ENCODE data around the gene LRG1.

Gene LRG1

DNA sequence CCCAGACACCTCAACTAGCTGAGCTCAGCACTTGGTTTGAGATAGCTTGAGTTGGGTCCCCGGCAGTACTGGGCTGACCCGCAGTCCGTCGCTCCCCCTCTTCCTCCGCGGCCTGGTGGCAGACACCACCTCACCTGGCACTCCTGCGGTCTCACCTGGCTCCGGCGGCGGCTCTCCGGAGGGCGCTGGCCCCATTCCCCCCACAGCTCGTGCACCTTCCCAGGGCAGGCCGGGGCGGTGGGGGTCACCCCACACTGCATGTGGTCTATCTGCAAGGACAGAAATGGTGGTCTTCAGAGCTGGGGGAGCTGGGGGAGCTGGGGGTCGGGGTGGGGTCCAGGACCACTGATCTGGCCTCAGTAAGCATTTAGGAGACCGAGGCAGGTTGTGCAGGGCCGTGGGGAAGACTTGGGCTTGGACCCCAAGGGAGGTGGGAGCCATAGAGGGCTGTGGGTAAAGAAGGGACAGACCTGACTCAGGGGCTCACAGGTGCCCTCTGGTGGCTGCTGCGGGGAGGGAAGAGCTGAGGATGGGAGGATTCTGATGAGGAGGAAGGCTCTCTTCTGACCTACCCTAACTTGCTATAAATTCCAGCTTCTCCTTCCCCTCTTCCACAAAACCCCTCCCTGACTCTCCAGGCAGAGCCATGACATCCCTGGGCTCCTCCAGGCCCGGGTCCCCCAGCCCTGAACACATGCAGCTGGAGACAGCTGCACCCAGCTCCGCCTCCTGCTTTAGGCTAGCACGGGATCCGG, 14.9 kb downstream of the LRG1 start:
- DNase-seq, result peak; percentile 50

DNA sequence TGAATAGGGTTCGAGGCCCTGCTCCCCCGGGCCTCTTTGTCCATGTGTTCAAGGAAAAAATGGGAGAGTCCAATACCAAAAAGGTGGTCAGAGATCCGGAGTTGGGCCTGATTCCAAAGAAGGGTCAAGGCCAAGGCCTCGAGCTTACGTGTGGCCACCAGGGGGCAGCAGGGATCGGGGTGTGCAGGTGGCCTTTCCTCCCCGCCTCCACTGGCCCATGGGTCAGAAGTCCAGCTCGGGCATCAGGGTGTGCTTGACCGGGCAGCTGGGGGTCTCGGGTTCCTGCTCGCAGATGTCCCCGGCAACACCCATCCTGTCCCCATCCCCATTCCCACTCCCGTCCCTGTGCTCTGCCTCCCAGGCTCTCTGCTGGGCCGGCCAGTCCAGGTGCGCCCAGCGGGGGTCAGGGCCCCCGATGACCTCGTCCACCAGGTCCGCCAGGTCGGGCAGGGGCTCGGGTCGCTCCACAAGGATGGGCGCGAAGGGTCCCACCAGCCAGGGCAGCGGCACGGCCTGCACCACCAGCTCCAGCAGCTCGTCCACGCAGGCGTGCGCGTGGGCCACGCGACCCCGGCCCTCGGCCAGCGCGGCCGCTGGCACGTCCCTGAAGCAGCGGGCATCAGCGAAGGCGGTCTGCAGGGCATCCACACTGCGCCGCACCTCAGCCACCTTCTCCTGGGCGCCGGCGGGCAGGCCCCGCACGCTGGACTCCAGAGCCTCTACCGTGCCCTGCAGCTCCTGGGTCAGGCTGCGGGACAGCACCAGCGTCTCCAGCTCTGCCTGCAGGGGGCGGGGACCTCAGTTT, 16.3 kb downstream of the LRG1 start:
- peak; percentile 37 for DNase-seq

DNA sequence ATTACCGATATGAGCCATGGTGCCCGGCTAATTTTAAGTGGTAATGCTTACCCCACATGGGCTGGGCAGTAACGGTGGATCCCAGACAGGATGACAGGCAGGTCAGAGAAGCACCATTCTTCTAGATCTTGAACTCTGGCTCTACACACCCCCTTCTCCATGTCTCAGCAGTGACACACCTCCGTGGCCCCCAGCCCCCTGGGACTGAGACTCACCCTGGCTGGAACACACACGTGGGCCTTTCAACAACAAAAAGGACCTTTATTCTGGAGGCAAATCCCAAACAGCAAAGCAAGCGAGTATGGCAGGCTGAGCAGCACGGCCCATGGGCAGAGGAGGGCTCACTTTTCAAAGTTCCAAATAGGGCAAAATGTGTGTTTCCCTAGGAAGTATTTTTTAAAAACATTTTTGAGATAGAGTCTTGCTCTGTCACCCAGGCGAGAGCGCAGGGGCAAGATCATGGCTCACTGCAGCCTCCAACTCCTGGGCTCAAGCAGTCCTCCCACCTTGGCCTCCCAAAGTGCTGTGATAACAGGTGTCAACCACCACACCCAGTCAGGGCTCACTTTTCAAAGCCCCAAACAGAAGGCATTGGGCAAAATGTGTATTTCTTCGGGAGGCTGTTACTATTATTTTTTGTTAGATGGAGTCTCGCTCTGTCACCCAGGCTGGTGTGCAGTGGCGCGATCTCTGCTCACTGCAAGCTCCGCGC, 17.4 kb downstream of the LRG1 start:
- DNase-seq, result no peak

DNA sequence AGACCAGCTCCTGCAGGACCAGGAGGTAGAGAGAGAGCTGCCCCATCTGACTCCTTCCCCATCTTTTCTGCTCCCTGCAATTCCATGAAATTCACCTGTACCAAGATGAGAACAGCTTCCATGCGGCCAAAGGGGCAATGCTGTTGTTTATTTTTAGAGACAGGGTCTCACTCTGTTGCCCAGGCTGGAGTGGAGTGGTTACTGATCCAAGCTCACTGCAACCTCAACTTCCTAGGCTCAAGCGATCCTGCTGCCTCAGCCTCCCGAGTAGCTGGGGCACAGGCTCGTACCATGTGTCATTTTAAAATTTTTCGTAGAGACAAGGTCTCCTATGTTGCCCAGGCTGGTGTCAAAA, 18.0 kb downstream of the LRG1 start:
- DNase-seq, result no peak

DNA sequence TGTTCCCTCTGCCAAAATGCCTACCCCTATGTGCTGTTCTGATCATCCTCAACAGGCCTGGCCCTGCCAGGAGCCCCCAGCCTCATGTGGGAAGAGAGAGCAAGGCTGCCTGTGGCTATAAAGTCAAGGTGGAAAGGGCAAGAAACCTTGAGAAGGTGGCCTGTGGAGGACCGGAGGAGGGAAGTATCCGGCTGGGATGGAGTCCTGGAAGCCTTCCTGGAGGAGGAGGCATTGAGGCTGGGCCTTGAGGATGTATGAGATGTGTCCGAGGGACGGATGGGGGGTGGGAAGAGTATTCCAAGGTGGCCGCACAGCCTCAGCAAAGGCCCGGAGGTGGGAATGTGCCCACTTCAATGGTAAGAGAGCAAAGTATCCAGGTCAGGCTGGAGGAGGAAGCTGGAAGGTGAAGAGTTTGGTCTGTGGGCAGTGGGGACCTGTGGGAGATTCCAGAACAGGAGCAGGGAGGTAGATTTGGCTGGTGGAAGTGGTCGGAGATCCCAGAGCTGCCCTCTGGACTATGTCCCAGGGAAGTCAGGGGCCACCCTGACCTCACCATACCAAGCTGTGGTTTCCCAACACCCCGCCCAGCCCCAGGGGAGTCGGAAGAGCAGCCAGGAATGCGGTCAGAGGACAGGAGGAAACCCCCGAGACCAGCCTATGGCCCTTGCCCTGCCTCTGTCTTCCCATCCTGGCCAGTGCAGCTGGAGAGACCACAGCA, 18.5 kb downstream of the LRG1 start:
- DNase-seq, result no peak

DNA sequence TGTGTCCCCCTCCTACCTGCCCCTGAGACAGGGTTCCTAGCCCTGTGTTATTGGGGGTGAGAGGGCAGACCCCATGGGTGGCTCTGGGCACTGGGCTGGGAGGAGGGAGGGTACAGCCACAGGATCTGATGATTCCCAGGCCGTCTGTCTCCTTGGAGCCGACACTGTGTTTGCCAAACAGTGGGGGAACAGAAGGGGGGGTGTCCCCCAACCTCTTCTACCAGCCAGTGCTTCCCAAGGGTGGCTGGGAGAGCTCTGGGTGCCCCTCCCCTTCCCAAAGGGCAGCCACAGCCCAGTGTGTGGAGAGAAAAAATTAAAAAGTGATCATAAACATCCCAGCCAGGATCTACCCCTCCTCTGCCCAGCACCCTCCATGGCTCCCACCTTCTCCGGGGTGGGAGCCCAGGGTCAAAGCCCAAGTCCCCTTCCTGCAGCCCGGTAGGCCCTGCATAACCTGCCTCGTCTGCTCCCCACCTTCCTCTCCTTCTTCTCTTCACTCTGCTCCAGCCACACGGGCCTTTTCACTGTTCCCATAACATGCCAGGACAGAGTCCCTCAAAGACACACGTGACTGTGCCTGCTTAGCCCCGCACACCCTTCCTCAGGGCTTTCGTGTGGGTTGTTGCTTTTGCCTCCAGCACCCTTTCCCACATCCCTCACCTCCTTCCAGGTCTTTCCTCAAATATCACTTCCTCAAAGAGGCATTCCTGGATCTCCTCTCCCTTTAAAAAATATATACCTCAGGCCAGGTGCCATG, 20.1 kb downstream of the LRG1 start:
- DNase-seq, result no peak

DNA sequence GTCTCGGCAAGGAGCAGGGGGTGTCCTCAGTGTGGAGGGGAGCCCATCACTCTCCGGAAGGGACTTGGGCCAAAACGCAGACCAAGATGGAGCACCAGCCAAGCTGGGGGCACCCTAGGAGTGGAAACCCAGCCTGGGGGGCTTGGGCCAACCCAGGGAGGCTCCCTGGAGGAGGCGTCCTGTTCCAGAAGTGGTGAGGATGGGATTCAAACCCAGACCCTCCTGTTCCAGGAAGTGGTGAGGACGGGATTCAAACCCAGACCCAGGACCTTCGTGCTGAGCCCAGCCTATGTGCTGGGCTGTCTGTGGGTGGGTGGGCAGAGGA, 20.7 kb downstream of the LRG1 start:
- no peak for DNase-seq

DNA sequence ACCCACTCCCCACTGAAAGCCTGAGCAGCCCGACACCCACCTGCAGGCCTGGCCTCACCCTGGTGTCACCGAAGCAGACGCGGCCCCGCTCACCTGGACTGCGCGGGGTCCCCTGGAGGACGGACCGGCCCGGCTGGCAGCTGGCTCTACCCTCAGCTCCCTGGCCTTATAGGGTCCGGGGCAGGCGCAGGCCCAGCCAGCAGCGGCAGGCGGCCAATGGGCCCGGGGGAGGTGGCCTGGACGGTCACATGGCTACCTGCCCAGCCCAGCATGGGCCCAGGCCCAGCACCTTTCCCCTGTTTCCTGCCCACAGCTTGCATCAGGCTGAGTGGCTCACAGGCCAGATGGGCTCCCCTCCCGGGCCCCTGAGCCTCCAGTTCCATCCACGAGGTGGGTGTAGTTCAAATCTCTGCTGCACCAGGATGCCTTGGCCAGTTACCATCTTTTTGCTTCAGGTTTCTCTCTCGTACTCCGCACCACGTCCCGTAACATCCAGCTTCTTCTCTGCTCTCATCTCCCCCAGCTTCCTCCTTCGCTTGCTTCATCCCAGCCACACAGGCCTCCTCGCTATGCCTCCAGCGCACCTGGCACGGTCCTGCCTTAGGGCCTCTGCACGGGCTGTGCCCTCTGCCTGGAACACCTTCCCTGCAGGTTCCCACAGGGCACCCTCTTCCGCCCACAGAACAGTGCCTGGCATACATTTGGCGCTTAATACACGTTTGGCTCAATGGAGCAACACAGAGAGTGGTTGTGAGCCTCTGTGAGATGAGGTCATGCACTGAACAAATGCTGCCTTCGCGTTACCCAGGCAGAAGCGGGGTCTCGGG, 21.3 kb downstream of the LRG1 start, which contains the start of gene PLIN4:
Gene PLIN4, minus strand, starts transcription at position 142 of the 827 bp plus-strand sequence. CDS start 214 bp downstream, outside the sequence.
- DNase-seq, result peak; percentile 25

DNA sequence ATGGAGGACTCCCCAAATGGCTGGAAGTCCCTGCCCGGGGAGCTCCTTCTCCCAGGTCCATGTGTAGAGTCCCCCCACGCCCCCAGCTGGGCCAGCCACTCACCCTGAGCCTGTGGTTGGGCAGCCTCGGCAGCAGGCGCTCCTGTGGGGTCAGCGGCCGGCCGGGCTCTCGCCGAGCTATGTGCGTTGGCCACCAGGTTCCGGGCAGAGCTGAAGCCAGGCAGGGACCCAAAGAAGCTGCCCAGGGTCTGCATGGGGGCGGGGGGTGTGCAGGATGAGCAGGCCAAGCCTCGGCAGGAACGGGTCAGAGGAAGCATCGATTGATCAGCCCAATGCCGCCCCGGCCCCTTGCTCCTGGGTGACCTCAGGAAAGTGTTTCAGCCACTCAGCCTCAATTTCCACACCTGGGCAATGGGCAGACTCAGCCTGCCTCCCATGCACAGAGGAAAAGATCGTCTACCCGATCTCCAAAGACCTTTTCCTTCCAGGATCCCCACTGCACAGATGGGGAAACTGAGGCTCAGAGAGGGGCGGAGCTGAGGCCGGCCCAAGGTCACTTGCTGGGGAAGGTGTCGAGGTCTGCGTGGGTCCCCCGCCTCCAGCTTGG, 22.3 kb downstream of the LRG1 start:
- no peak for DNase-seq

DNA sequence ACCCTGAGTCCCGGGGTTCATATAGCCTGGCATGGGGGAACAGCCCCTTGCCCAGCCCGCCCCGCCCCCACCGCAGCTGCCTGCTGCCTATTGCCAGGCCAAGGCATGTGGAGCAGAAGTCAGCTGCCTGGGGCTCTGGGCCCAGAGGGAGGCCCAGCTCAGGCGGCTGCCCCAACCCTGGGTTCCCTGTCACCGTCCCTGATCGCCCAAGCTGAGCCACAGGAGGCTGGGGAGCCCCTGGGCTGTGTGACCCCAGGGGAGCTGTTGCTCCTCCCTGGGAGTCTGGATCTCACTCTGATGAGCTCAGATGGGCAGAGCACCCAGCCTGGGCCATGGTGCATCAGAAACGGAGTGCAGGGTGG, 22.9 kb downstream of the LRG1 start:
- no peak for DNase-seq

DNA sequence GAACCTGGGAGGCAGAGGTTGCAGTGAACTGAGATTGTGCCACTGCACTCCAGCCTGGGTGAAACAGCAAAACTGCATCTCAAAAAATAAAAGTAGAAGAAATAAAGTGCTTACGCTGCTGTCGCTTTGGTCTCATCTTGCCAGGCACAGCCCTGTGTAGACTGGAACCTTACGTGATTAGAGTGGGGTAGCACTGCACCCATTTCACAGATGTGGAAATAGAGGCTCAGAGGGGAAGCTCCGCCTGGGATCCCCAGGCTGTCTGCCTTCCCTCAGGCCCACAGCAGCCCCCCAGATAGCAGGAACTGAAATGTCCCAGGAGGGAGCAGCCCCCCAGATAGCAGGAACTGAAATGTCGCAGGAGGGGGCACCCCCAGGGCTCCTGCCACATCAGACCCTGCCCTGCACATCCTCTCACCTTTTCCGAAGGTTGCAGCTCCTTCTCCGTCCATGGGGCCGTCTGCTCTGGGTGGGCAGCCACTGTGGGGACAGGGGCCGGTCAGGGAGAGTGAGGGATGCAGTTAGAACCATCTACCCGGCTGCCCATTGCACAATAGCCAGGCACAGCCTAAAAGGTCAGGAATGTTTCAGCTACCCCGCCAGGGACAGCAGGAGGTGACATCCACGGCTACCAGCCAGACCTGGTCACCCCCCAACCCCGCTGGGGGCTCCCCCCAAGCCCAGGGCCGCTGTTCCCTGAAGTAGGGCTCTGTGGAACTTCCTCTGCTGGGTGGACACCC, 23.5 kb downstream of the LRG1 start:
- DNase-seq, result no peak

DNA sequence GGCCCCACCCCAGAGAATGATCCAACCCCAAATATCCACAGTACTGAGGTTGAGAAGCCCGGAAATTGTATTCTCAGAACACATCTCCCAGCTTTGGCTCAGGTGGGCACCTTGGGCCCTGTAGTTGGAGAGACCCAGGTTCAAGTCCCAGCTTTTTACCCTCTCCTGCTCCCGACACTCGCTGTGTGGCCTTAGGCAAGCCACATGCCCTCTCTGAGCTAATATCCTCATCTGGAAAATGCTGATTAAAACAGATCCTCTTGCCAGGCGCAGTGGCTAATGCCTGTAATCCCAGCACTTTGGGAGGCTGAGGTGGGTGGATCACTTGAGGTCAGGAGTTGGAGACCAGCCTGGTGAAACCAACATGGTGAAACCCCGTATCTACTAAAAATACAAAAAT, 24.1 kb downstream of the LRG1 start:
- DNase-seq, result no peak

DNA sequence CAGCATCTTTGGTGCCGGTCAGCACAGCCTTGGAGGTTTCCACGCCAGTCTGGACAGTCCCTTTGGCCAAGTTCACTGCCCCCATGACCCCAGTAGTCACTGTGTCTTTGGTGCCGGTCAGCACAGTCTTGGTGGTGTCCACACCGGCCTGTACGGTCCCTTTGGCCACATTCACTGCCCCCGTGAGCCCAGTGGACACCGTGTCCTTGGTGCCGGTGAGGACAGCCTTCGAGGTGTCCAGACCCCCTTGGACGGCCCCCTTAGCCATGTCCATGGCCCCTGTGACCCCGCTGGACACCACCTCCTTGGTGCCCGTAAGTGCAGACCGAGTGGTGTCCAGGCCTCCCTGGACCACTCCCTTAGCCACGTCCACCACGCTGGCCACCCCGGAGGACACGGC, 26.6 kb downstream of the LRG1 start:
- DNase-seq, result no peak

DNA sequence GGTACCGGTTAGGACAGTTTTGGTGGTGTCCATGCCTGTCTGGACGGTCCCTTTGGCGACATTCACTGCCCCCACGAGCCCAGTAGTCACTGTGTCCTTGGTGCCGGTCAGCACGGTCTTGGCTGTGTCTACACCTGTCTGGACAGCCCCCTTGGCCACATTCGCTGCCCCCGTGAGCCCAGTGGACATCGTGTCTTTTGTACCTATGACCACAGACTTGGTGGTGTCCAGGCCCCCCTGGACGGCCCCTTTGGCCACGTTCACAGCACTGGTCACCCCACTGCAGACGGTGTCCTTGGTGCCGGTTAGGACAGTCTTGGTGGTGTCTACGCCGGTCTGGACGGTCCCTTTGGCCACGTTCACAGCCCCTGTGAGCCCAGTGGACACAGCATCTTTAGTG, 27.8 kb downstream of the LRG1 start:
- no peak for DNase-seq

DNA sequence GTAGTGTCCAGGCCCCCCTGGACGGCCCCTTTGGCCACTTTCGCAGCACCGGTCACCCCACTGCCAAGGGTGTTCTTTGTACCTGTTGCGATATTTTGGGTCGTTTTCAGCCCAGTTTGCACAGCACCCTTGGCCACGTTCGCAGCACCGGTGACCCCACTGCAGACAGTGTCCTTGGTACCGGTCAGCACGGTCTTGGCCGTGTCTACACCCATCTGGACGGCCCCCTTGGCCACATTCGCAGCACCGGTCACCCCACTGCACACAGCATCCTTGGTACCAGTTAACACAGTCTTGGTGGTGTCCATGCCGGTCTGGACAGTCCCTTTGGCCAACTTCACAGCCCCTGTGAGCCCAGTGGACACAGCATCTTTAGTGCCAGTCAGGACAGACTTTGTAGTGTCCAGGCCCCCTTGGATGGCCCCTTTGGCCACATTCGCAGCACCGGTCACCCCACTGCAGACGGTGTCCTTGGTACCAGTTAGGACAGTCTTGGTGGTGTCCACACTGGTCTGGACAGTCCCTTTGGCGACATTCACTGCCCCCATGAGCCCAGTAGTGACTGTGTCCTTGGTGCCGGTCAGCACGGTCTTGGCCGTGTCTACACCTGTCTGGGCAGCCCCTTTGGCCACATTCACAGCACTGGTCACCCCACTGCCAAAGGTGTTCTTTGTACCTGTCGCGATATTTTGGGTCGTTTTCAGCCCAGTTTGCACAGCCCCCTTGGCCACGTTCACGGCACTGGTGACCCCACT, 28.4 kb downstream of the LRG1 start:
- DNase-seq, result no peak

DNA sequence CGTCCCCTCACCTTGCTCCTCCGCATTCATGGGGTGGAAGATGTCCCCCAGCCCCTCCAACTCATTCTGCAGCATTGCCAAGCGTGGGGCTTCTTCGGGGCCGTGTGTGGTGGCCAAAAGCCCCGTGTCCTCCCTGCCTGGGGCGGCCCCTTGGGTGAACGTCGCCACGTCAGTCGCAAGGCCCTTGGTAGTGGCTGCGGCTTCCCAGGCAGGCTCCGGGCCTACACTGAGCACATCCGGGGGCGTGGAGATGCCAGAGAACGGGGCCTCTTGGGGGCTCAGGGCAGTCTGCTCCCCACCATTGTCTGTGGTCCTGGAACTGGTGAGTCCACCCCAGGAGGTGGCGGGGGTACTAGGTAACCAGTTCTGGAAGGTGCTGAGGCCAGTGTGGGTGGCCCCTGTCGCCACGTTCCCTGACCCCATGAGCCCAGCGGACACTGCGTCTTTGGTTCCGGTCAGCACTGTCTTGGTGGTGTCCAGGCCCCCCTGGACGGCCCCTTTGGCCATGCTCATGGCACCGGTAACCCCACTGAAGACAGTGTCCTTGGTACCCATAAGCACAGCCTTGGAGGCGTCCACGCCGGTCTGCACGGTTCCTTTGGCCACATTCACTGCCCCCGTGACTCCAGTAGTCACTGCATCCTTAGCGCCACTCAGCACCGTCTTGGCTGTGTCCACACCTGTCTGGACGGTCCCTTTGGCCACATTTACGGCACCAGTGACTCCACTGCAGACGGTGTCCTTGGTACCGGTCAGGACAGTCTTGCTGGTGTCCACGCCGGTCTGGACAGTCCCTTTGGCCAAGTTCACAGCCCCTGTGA, 29.2 kb downstream of the LRG1 start:
- no peak for DNase-seq

DNA sequence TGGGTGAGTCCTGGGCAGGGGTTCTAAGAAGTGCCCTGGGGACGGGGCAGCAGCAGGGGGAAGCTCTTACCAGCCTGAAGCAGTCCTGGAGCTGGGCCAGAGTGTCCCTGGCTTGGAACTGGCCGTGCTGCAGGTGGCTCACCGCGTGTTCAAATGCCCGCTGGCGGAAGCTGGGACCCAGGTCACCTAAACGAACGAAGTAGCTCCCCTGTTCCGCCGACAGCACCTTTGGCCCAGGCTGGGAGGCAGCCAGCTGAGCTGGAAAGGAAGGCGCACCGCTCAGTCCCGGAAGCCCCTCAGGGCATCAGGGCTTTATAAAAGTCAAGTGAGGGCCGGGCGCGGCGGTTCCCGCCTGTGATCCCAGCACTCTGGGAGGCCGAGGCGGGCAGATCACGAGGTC, 31.1 kb downstream of the LRG1 start:
- DNase-seq, result no peak

DNA sequence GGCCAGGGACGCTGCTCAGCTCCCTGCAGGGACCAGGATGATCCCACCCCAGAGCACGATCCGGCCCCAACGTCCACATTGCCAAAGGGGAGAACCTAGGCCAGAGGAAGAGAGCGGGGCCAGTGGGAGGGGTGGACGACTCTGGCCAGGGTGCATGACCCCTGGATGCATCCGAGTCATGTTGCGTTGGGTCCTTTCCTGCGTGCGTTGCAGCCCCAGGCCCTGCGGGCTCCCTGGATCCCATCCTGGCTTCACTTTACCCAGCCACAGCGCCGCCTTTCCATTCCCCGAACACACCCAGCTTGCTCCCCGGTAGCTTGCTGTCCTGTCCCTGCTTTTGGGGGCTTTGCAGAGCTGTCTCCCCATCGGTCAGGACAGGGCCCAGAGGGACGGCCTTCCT, 32.0 kb downstream of the LRG1 start:
- DNase-seq, result no peak

DNA sequence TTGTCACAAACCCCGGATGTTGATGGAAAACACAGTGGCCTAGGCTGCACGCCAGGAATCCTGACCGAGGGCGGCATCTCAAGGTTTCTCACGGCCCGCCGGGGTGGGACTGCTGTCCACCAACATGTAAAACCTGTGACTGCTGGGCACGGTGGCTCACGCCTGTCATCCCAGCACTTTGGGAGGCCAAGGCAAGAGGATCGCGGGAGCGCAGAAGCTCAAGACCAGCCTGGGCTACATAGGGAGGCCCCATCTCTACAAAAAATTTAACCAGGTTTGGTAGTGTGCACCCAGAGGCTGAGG, 32.7 kb downstream of the LRG1 start:
- no peak for DNase-seq

Data from NCI-H82 (cell line).